Measurements from ENCODE around the gene ZBTB46.
"Not testable (repeated sequence)": the region's sequence is repeated elsewhere in the genome, so short reads cannot be mapped to it uniquely, and the experiment has no call there.

The ZBTB46 gene

DNA sequence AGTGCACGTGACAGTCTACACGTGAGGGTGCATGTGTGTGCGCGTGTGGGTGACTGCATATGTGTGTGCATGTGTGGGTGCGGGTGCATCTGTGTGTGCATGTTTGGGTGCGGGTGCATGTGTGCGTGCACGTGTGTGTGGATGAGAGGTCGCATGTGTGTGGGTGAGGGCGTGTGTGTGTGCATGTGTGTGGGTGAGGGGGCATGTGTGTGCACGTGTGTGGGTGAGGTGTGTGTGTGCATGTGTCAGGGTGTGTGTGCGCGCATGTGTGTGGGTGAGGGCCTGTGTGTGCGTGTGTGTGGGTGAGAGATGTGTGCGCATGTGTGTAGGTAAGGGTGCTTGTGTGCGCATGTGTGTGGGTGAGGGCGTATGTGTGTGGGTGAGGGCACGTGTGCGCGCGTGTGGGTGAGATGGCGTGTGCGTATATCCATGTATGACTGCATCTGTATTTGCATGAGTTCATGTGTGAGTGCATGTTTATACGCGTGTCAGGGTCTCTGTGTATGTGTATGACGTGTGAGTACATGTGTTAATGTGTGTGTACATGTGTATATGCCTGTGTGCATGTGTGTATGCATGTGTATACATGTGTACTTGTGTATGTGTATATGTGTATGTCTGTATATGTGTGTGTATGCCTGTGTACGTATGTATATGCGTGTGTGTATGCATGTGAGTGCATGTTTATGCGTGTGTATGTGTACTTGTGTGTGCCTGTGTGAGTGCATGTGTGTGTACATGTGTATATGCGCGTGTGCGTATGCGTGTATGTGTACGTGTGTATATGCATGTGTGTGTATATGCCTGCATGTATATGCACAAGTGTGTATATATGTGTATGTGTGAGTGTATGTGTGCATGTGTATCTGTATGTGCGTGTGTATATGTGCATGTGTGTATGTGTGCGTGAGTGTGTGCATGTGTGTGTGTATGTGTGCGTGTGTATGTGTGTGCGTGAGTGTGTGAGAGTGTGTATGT lies 98.7 kb downstream of the ZBTB46 start:
- no peak for DNase-seq

DNA sequence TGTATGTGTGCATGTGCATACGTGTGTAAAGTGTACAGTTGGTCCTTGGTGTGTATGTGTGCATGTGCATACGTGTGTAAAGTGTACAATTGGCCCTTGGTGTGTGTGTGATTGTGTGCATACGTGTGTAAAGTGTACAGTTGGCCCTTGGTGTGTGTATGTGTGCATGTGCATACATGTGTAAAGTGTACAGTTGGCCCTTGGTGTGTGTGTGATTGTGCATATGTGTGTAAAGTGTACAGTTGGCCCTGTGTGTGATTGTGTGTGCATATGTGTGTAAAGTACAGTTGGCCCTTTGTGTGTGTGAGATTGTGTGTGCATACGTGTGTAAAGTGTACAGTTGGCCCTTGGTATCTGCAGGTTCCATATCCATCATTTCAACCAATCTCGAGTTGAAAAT lies 99.7 kb downstream of the ZBTB46 start:
- no peak for DNase-seq

DNA sequence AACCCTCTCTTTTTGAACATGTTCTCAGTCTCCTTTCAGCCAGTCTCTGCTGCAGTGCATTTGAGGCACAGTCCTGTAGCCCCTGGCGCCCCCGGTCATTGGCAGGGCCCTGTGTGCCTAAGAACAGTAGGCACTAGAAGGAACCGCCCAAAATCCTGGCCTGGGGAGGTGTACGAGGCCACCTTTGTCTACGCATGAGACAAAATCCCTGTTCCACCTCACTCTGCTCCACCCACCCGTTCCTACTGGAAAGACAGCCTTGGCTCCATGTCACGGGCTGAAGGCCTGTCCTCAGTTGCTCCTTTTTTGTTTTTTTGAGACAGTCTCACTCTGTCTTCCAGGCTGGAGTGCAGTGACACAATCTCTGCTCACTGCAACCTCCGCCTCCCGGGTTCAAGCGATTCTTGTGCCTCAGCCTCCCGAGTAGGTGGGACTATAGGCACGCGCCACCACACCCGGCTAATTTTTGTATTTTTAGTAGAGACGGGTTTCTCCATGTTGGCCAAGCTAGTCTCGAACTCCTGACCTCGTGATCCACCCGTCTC lies 100.8 kb downstream of the ZBTB46 start:
- not testable (repeated sequence) for DNase-seq

DNA sequence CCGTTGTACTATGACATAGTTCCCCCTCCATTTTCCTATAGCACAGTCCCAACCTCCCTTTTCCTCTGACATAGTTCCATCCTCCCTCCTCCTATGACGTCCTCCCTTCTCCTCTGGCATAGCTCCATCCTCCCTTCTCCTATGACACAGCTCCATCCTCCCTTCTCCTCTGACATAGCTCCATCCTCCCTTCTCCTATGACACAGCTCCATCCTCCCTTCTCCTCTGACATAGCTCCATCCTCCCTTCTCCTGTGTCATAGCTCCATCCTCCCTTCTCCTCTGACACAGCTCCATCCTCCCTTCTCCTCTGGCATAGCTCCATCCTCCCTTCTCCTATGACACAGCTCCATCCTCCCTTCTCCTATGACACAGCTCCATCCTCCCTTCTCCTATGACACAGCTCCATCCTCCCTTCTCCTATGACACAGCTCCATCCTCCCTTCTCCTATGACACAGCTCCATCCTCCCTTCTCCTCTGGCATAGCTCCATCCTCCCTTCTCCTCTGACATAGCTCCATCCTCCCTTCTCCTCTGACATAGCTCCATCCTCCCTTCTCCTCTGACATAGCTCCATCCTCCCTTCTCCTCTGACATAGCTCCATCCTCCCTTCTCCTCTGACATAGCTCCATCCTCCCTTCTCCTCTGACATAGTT lies 108.0 kb downstream of the ZBTB46 start:
- not testable (repeated sequence) for DNase-seq

DNA sequence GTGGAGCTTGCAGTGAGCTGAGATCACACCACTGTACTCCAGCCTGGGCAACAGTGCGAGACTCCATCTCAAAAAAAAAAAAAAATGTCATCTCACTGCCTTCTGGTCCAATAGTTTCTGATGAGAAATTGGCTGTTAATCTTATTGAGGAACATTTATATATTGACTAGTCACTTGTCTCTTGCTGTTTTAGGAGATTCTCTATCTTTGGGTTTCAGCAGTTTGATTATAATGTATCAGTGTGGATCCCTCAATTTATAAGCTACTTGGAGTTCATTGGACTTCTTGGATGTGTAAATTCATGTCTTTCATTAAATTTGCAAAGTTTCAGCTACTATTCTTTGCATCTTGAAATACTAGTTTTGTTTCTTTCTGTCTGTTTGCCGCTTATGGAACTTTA lies 112.1 kb downstream of the ZBTB46 start:
- DNase-seq = no peak

DNA sequence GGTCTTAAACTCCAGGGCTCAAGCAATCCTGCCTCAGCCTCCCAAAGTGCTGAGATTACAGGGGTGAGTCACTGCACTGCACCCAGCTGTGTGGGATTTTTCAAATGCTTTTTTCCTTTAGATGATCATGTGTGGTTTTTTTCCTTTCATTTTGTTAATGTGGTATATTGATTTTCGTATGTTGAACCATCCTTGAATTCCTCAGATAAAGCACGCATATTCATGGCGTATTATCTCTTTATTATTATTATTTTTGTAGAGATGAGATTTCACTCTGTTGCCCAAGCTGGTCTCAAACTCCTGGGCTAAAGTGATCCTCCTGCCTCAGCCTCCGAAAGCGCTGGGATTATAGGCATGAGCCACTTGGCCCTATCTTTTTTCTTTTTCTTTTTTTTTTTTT lies 116.2 kb downstream of the ZBTB46 start:
- no peak for DNase-seq

DNA sequence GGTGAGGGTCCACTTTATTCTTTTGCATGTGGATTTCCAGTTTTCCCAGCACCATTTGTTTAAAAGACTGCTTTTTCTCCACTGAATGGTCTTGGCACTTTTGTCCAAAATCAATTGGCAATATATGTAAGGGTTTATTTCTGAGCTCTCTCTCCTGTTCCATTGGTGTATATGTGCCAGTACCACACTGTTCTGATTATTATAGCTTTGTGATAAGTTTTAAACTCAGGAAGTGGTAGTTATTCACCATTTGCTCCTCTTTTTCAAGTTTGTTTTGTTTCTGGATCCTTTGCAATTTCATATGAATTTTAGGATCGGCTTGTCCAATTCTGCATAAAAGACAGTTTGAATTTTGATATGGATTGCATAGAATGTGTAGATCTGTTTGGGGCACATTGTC lies 118.9 kb downstream of the ZBTB46 start:
- no peak for DNase-seq

DNA sequence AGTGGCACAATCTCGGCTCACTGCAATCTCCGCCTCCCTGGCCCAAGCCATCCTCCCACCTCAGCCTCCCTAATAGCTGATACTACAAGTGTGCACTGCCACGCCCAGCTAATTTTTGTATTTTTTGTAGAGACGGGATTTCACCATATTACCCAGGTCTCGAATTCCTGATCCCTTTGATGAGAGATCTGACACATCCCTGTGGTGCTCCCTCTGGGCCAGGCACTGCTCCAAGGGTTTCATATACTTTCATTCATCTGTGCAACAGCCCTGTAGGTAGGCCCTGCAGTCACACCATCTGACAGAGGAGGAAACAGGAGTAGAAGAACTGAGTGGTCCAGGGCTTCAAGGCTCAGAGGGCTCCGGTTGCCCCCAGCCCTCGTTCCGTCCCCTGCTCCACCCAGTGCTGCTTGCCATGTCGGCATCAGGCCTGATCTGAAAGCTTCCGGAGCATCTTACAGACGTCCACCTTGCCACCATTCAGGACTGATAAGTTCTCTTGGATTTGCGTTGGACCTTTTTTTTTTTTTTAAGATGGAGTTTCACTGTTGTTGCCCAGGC lies 119.9 kb downstream of the ZBTB46 start:
- DNase-seq = no peak

DNA sequence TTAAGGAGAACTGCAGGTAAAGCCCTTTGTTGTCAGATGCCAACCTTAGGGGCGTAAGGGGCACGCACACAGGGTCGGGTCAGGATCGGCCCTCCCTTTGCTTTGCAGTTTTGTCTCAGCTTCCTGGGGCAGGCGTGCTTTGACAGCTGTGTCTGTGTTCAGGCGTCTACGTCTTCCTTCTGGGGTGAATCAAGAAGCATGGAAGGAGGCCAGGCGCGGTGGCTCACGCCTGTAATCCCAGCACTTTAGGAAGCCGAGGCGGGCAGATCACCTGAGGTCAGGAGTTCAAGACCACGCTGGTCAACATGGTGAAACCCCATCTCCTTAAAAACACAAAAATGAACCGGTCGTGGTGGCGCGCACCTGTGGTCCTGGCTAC lies 121.9 kb downstream of the ZBTB46 start:
- no peak for DNase-seq

DNA sequence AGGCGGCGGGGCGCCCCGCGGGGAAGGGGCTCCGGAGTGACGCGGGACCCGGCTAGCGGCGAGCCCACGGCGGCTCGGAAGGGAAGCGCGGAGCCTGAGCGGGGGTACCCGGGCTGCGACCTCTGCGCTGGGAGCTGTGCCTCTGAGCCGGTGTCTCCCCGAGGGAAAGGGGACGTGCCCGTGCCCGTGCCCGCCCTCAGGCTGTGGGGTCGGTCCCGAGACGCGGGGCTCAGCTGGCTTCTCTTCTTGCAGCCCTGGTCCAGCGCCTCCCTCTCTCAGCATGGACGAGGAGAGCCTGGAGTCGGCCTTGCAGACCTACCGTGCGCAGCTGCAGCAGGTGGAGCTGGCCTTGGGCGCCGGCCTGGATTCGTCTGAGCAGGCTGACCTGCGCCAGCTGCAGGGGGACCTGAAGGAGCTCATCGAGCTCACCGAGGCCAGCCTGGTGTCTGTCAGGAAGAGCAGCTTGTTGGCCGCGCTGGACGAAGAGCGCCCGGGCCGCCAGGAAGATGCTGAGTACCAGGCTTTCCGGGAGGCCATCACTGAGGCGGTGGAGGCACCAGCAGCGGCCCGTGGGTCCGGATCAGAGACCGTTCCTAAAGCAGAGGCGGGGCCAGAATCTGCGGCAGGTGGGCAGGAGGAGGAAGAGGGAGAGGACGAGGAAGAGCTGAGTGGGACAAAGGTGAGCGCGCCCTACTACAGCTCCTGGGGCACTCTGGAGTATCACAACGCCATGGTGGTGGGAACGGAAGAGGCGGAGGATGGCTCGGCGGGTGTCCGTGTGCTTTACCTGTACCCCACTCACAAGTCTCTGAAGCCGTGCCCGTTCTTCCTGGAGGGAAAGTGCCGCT lies 122.5 kb downstream of the ZBTB46 start:
- no peak for DNase-seq

DNA sequence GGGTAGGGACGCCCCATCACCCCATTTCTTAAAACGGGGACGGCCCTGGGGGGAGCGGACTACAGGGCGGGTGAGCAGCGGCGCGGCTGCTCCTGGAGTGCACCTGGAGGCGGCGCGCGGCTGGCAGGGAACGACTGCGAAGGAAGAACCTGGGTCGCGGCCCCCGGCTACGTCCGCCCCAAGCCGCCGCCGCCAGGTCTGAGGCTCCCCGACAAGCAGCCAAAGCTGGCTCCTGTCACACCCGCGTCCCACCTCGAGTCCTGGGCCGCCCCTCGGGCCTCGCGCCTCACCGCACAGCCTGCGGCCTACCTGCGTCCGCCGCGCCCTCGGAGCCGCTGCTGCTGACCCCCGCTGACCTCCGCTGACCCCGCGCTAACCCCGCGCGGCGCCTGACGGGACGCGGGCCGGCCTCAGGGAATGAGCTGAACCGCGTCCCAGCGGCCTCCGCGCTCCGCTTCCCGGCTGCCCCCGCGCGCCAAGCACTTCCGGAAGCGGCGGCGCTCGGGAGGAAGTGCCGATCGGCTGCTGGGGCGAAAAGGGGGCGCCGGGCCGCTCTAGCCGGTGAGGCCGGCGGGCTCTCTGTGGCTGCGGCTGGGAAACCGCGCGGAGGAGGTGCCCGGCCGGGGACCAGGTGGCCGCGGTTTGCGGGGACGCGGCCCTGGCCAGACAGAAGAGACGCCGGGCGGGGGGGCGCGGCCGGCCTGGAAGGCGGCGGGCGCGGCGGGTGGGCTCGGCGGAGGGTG lies 123.3 kb downstream of the ZBTB46 start, which contains the start of the genes ARFRP1 and ZGPAT:
Gene ARFRP1, minus strand, starts transcription at position 419 of the 743 bp plus-strand sequence. CDS start 885 bp downstream, outside the sequence.
Gene ZGPAT, plus strand, starts transcription at position 482 of the 743 bp plus-strand sequence. CDS start 542 bp downstream, outside the sequence.
- DNase-seq = peak; percentile 94

DNA sequence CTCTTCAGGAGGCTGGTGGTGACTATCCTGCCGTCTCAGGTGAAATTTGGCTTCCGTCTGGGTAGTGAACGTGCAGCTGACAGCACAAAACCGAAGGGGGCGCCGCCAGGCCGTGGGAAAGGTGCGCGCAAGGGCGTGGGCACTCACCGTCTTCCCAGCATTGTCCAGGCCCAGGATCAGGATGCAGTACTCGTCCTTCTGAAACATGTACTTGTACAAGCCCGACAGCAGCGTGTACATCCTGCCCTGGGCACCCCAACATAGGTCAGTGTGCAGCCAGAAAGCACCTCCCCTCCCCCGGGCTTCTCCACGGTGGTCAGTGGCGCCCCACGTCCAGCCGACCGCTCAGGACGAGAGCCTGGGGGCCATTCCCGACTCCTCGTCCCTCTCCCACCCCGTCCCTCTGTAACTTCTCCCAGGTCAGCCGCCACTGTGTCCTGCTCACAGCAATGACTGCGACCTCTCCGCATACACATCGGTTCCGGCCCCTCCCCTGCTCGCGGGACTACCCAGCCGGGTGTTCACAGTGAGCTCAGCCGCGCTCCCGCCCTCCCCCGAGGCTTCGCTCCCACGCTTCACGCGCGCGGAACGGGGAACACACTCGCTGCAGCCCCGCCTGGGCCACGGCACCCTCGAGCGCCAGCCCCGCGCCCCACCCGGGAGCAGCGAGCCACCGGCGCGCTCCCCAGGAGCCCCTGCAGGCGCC lies 124.1 kb downstream of the ZBTB46 start:
- DNase-seq = peak; percentile 65

DNA sequence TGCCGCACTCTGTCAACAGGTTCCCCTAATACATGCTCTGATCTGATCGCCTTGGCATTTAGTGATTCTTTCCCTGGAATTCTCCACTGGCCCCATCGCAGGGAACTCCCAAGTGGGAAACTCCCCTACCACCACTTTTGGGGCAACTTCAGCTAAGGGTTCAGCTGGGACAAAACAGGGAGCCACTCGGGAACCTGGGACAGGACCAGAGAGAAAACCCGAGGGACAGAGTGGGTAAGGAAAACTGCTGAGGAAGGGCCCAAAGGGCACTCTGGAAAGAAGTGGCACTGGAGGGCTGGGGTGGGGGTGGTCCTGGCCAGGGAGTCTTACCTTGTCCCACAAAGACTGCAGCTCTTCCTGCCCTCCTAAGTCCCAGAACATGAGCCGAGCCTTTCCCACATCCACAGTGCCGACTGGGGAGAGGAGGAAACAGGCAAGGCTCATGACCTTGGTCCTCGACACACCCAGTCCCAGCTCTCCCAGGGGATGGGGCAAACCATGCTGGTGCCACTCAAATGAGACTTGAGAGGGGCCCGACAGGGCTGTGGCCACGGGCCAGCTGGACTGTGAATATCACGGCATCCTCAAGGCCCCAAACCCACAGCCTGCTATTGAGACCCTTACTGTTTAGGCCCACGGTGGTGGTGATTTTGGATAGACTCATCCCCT lies 124.9 kb downstream of the ZBTB46 start:
- no peak for DNase-seq

DNA sequence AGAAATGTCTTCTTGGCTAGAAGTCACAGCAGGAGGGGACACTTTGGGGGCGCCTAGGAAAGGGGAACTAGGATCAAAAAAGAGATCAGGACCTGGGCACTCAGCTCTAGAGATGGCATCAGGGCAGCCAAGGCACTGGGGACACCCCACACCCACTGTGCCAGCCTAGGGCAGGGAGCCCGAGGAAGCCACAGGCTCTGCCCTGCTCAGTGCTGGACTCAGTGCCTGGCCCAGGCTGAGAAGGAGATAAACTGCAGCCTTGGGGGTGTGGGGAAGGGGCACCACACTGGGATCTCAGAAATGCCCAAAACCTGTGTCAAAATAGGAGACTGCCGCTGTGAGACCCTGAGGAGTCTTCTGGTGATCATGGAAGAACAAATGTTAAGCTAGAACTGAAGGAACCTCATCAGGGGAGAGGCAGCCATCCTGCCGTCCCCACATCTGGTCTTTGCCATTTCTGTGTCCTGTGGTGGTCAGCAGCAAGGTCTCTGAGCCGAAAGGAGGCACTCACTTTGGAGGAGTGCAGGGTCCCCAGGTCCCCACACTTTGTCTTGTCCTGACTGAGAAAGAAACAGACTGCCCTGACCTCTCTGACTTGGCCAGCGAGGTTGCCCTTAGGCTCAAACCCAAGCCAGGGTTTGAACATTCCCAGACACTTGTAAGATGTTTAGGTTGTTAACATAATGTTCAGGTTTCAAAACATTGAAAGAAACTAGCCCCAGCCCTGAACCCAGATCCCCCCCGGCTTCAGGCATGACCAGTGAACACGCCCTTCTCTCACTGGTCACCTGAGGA lies 125.6 kb downstream of the ZBTB46 start:
- peak; percentile 16 for DNase-seq

DNA sequence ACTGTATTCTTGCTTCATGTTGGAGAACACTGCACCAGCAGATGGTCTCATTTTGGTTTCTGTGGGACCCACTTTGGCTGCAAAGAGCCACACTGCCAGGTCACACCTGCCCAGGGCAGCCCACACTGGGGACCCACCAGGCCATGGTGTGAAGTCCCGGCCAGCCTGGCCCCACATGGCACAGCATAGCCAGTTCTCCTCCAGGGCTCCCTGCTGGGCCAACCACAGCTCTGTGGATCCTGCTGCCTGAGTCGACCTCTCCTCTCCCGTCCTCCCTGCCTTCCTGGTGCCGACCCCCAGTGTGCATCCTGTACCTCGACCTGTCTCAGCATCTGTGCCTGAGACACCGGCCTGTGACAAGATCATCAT lies 126.3 kb downstream of the ZBTB46 start:
- no peak for DNase-seq

DNA sequence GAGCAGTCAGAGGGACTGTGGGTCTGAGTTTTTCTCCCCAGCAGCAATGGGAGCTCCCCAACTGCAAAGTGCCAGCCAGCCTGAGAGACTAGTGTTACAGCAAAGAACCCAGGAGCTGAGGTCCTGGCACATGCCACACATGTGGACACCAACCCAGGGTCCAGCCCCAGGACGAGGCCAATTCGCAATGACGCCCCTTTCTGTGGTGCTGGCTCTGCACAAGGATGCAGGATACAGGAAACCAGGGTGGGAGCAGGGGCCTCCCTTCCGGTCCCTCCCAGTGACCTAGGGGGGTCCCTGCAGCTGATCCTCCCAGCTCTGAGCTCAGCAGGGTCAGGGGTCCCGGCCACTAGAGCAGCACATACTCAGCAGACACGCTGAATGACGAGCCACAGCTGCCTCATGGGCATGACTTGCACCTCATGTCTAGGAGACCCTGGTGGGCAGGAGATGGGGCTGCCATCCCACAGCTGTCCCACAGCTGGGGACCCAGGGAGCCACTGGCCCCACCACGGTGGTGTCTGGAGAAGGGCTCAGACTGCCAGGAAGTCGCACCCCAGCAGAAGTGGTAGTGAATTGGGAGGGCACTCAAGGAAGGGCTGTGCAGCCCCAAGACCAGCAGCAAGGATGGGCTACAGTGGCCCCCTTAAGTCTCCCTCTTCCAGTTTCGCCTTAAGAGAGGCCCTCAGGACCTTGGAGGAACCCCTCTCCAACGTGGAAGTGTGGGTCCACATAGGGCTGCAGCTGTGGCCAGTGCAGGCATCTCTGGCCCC lies 126.9 kb downstream of the ZBTB46 start:
- no peak for DNase-seq

DNA sequence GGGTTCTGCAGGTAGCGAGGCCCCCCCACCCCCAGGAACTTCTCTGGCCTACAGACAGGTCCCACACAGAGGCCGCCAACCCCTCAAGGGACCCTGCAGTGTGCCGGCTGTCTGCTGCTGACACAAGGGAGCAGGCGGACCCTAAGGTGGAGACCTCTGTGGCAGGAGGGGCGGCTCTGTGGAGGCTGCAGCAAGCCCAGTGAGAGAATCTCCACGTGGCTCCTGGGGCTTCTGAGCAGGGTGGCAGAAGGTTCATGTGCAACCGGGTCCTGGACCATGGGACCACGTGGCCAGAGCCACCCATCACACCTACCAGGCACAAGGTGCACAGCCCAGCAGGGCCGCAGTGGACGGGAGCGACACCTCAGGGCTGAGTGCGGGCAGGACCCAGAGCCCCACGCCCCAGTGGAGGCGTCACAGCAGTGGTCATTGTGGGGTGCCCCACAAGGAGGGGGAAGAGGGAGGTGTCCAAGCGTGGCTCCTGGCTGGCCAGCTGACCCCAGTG lies 127.5 kb downstream of the ZBTB46 start:
- no peak for DNase-seq

DNA sequence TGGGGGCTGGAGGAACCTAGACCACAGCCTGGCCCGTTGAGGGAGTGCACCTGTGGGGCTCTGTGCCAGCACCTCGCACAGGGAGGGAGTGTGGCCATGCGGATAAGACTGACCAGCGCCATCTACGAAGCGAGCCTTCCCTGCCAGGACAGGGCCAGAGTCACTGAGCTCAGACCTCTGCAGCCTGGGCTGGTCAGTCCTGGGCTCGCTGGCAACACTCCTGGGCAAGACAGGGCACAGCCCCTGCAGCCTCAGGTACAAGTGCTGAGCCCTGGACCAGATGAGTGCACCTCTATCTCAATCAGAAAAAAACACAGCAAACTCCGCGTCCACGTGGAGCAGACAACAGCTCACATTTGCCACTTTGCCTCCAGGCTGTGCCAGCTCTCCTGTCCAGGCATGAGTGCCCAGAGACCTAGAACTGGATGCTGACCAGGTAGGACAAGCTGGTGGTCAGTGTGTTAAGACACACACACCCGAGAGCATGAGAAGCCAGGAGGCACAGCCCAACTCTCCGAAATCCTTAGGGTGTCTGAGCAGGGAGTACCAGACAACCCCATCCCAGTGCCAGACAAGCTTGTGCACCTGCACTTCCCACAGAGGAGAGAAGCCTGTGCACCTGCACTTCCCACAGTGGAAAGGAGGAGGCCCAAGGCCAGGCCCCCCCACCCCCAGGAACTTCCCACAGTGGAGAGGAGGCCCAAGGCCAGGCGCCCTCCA lies 128.2 kb downstream of the ZBTB46 start:
- peak; percentile 25 for DNase-seq
